Heart left ventricle (tissue), 13 donors: Measurements from ENCODE around the gene RIMS3.

Experiments
- CTCF ChIP-seq, 12 donors: fragments of 200-600 bp; sonication (generic) in 4 of 12; IDR thresholded peaks; one replicate each; pipeline versions ENCODE4 v1.5.0 to v1.8.0; 2018 to 2022; ENCODE audit warnings: antibody characterized with exemption in 12 of 12, mild to moderate bottlenecking in 5 of 12
- POLR2A ChIP-seq, 2 donors: fragments of 450-650 bp; IDR thresholded peaks; one replicate each; pipeline ENCODE4 v1.6.1; 2017; ENCODE audit warnings: antibody characterized with exemption in 2 of 2, mild to moderate bottlenecking in 2 of 2, moderate library complexity in 2 of 2
- donor health status: ischemic (EF 13 %, LVEDD 7.1; RV severe dilation, severe dysfunction).
- donor health status: DM: no; HTN: yes; CAD: no.
- donor health status: DM: no; HTN: no; CAD: no.
- donor health status: ischemic (EF 25% LVEDD 6.9; RV normal size, moderate dysfunction).
- donor health status: ischemic (EF 25% LVEDD 5.7; RV mildly dilated, moderate dysfunction).
- donor health status: ischemic (EF 35%, LVEDD 5.7; RV mildly dilated, moderate dysfunction).
- donor health status: nonischemic (EF 11% LVEDD 7.7; RV severe dilation, severe dysfunction).
- donor health status: DM: yes; HTN: yes; CAD: no.
- donor health status: PGD.
- donor health status: ischemic (EF 29% LVEDD 5.4; RV normal size, mild dysfunction).
- donor health status: nonischemic (EF 23%, LVEDD 6.1; RV moderate dilation, normal function).

- no peak for TF ChIP-seq POLR2A (IDR thresholded peaks at IDR 0.05)
- no peak for TF ChIP-seq CTCF (IDR thresholded peaks at IDR 0.05)
Observed at GRCh38 chr1:40593449-40594186, 71.9 kb downstream of the RIMS3 start.
